GM21381 (cell line): ENCODE results near the gene MS4A4E.
"Not testable (repeated sequence)": the region's sequence is repeated elsewhere in the genome, so short reads cannot be mapped to it uniquely, and the experiment has no call there.

Source experiments
- ATAC-seq: cut with Tn5 transposase; IDR thresholded peaks from one replicate; pipeline ENCODE4 v1.9.1; 2021; ENCODE audit warnings: mild to moderate bottlenecking, moderate library complexity; ENCODE audit not compliant: unreplicated experiment

The MS4A4E gene

GRCh38 chr11:60242740-60243239, at the start of gene MS4A4E:
Gene MS4A4E (minus strand): TSS chr11:60243137. CDS start chr11:60230055, 13,082 bp downstream.
- ATAC-seq: no peak

- ATAC-seq: no peak
Measured at GRCh38 chr11:60292145-60292544, 49.2 kb upstream of the MS4A4E start.

- ATAC-seq: no peak
Measured at GRCh38 chr11:60288531-60288930, 45.6 kb upstream of the MS4A4E start.

- ATAC-seq: not testable (repeated sequence)
Measured at GRCh38 chr11:60285411-60286126, 42.6 kb upstream of the MS4A4E start.

- no peak for ATAC-seq
Measured at GRCh38 chr11:60282286-60282685, 39.3 kb upstream of the MS4A4E start.

GRCh38 chr11:60281485-60281884, 38.5 kb upstream of the MS4A4E start:
- ATAC-seq: no peak

- no peak for ATAC-seq
Measured at GRCh38 chr11:60280412-60280811, 37.5 kb upstream of the MS4A4E start, which contains the start of gene MS4A4A. Gene MS4A4A (plus strand): TSS chr11:60280666. CDS start chr11:60280676, 10 bp downstream.

GRCh38 chr11:60274416-60274815, 31.5 kb upstream of the MS4A4E start:
- no peak for ATAC-seq

GRCh38 chr11:60265373-60266214, 22.7 kb upstream of the MS4A4E start:
- no peak for ATAC-seq

- ATAC-seq: no peak
Measured at GRCh38 chr11:60264644-60265043, 21.7 kb upstream of the MS4A4E start.

- no peak for ATAC-seq
Measured at GRCh38 chr11:60263402-60263801, 20.5 kb upstream of the MS4A4E start.

GRCh38 chr11:60261014-60261413, 18.1 kb upstream of the MS4A4E start:
- ATAC-seq: no peak

GRCh38 chr11:60257956-60258722, 15.2 kb upstream of the MS4A4E start:
- ATAC-seq: no peak

- ATAC-seq: no peak
Measured at GRCh38 chr11:60252213-60253108, 9.5 kb upstream of the MS4A4E start.

GRCh38 chr11:60251485-60252212, 8.7 kb upstream of the MS4A4E start:
- no peak for ATAC-seq

GRCh38 chr11:60241786-60242185, 1.2 kb downstream of the MS4A4E start:
- no peak for ATAC-seq

- no peak for ATAC-seq
Measured at GRCh38 chr11:60240662-60241061, 2.3 kb downstream of the MS4A4E start.

- ATAC-seq: no peak
Measured at GRCh38 chr11:60235321-60235720, 7.6 kb downstream of the MS4A4E start.

- ATAC-seq: no peak
Measured at GRCh38 chr11:60230681-60231080, 12.3 kb downstream of the MS4A4E start.
